KOPT-K1 (cell line): ENCODE results near the gene MED15.

Source experiments
- H3K27ac ChIP-seq: fragments of 200-600 bp; sonication (generic); 2 replicates; pipeline ENCODE4 v1.5.1; 2016; ENCODE audit warnings: antibody characterized with exemption, mild to moderate bottlenecking, low read depth, low read length; ENCODE audit not compliant: poor library complexity, severe bottlenecking
- H3K36me3 ChIP-seq: fragments of 200-600 bp; sonication (generic); 2 replicates; pipeline ENCODE4 v1.5.1; 2017; ENCODE audit warnings: antibody characterized with exemption, mild to moderate bottlenecking, low read length, moderate library complexity; ENCODE audit not compliant: insufficient read depth
- H3K9me3 ChIP-seq: fragments of 200-600 bp; sonication (generic); 2 replicates; pipeline ENCODE4 v1.5.1; 2017; ENCODE audit warnings: antibody characterized with exemption, low read length, mild to moderate bottlenecking; ENCODE audit not compliant: insufficient read depth, poor library complexity, severe bottlenecking

The MED15 gene

DNA sequence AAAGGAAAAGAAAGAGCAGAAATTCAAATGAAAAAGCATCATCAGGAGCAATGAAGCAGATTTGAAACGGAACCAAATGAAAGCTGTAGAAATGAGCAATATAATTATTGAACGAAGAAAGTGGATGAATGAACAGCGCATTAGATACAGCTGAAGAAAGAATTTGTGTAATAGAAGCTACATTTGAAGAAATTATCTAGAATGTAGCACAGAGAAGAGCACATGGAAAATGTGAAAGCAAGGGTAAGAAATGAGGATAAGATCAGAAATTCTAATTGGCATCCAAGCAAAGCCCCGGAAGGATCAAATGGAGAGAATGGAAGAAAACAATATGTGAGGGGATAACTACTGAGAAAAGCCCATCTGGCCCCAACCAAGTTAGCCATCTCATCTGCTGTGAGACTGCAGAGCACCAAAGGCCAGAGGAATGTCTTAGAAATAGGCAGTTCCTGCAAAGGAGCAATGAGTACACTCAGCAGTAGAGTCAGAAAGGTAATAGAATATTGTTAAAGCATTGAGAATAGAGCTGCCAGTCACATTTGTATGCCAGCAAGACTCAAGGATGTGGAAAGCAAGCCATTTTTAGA lies 51.9 kb downstream of the MED15 start:
- Histone ChIP-seq H3K9me3 (peaks cover 15% of the 10 kb centered on the region), H3K36me3 (peaks cover 90% of the 10 kb centered on the region), H3K27ac (no peak overlapping the region)

DNA sequence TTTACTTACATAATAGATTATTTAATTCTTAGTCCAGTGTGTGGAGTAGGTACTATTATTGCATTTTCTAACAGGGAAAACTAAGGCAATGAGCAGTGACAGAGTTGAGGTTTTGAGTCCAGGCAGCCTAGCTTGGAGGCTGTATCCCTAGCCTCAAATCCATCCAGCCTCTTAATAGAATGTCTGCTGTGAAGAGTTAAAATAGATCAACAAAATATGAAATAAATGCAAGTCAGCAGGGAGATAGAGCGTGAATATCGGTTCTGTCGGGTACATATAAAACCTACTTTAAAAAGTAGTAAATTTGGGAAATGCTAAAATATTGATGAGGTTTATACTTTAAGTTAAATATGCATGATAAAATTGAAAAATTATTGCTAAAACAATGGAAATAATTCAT lies 53.3 kb downstream of the MED15 start:
- Histone ChIP-seq H3K9me3 (peaks cover 15% of the 10 kb centered on the region), H3K27ac (no peak overlapping the region), H3K36me3 (peaks cover 90% of the 10 kb centered on the region)

DNA sequence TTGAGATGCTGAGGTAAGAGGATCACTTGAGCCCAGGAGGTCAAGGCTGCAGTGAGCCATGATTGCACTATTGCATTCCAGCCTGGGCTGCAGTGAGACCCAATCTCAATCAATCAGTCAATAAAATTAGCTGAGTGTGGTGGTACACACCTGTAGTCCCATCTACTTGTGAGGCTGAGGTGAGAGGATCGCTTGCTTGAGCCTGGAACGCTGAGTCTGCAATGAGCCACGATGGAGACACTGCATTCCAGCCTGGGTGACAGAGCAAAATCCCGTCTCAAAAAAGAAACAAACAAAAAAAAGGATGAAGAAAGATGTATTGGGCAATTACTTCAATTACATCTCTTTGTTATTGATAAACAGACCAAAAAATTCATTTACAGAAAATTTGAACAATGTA lies 54.5 kb downstream of the MED15 start:
- Histone ChIP-seq H3K27ac (no peak overlapping the region), H3K9me3 (peaks cover 15% of the 10 kb centered on the region), H3K36me3 (peaks cover 90% of the 10 kb centered on the region)

DNA sequence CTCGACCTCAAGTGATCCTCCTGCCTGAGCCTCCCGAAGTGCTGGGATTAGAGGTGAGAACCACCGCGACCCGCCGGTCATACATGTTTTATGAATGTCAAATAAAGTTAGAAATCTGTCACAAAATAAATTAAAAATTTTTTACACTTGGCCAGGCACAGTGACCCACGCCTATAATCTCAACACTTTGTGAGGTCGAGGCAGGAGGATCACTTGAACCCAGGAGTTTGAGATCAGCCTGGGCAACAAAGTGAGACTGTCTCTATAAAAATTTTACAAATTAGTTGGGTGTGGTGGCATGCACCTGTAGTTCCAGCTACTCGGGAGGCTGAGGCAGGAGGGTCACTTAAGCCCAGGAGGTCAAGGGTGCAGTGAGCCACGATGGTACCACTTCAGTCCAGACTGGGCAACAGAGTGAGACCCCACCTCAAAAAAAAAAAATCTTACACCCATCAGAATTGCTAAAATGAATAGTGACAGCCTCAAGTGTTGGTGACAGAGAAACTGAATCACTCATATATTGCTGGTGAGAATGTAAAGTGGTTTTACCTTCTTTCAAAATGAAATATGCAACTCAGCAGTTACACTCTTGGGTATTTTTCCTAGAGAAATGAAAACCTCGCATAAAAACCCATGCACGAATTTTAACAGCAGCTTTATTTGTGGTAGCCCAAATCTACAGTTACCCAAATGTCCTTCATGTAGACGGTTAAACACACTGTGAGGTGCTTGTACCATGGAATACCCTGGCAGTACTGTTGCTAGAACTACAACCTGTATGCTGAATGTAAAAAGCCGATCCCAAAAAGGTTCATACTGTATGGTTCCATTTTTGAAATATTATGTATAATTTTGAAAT lies 55.4 kb downstream of the MED15 start:
- H3K27ac ChIP-seq, result no peak overlapping the region
- H3K36me3 ChIP-seq, result peaks cover 90% of the 10 kb centered on the region
- H3K9me3 ChIP-seq, result peaks cover 15% of the 10 kb centered on the region

DNA sequence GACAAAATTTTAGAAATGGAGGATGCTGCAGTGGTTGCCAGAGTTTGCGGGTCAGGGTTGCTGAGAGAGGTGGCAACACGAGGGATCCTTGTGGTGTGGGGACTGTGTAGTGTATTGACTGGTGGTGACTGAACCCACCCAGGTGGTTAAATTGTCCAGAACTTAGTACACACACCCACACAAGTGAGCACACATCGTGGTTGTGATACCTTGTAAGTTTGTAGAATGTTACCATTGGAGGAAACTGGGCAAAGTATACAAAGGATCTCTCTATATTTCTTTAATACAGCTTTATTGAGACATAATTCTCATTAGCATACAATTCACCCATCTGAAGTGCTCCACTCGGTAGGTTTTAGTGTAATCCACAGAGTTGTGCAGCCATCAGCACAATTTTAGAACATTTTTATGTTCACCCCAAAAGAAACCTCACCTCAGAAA lies 56.1 kb downstream of the MED15 start:
- peaks cover 90% of the 10 kb centered on the region for H3K36me3 ChIP-seq
- no peak overlapping the region for H3K27ac ChIP-seq
- H3K9me3 ChIP-seq, result peaks cover 10% of the 10 kb centered on the region

DNA sequence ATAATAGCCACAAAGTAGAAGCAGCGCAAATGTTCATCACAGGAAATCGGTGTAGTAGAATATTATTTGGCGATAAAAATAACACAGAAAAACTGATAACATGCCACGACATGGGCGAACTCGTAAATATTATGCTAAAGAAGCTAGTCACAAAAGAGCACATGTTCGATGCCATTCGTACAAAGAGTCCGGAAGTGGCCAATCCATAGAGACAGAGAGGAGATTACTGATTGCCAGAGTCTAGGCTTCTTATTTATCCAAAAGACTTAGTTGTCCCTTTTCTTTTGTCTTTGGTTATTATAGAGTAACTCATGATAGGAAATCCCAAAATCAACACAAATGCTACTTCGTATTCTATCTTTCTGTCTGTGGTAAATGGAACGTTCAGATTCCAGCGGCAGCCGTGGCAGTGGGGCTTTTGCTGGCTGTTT lies 56.5 kb downstream of the MED15 start:
- peaks cover 5% of the 10 kb centered on the region for H3K9me3 ChIP-seq
- peaks cover 90% of the 10 kb centered on the region for H3K36me3 ChIP-seq
- no peak overlapping the region for H3K27ac ChIP-seq

DNA sequence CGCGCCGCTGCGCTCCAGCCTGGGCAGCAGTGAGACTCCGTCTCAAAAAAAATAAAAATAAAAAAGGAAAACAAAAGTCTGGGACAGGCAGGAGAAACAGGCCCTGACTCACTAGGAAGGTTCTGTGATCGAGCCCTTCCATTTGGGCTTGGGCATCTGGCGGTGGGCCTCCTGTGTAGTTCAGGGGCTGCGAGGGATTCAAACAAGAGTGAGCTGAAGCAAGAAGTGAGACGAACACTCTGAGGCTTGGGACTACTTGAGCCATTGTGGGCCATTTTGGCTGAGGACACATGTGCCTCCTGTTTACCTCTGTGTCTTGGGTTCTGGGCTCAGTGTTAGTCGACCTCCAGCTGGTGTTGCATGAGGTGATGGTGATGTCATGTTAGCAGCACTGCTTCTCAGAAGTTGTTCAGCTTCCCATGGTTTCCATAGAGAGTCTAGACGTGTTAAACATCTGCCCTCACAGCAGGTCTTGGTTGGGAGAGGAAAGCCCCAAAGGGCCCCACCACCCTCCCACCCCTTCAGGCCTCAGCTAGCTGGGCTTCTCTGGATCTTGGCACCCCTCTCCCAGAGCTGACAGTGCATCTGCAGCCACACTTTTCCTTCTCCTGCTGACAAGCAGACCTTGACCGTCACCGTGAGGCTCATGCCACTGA lies 57.8 kb downstream of the MED15 start:
- no peak overlapping the region for H3K27ac ChIP-seq
- no peaks in the 10 kb centered on the region for H3K9me3 ChIP-seq
- peaks cover 91% of the 10 kb centered on the region for H3K36me3 ChIP-seq

DNA sequence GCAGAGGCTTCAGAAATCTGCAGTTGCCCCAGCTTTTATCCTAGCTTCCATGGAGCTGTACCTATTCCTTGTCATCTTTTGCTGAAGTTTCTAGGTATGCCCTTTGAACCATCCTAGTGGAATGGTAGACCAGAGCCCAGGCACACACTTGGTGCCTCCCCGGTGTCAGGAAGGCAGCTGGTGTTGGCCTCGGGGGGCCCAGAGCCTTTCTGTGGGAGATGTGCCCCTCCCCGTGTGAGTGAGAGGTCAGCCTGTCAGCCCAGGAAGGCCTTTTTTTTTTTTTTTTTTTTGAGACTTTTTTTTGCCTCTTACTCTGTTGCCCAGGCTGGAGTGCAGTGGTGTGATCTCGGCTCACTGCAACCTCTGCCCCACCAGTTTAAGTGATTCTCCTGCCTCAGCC lies 58.4 kb downstream of the MED15 start:
- H3K27ac ChIP-seq, result no peak overlapping the region
- peaks cover 90% of the 10 kb centered on the region for H3K36me3 ChIP-seq
- no peaks in the 10 kb centered on the region for H3K9me3 ChIP-seq

DNA sequence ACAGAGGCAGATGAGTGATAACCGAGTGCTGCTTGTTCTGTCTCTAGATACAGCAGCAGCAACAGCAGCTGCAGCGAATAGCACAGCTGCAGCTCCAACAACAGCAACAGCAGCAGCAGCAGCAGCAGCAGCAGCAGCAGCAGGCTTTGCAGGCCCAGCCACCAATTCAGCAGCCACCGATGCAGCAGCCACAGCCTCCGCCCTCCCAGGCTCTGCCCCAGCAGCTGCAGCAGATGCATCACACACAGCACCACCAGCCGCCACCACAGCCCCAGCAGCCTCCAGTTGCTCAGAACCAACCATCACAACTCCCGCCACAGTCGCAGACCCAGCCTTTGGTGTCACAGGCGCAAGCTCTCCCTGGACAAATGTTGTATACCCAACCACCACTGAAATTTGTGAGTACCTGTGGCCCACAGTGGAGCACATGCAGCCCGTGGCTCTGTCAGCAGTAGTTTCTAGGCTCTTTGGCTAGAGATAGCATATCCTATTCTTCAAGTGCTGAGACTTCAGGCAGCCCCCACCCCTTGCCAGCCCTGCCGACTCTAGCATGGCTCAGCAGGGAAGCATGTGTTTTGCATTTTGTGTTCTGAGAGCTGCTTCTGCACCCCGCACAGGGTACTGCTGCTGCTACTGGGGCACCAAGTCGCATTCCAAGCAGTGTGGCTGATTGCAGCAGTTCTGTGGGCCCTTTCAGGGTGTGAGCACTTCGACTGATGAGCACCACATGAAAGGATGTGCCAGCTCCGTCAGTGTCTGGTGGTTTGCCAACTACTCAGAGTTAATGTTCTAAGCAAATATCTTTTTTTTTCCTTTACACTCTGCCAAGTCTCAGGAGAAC lies 59.2 kb downstream of the MED15 start:
- Histone ChIP-seq H3K36me3 (peaks cover 97% of the 10 kb centered on the region), H3K27ac (no peak overlapping the region), H3K9me3 (no peaks in the 10 kb centered on the region)

DNA sequence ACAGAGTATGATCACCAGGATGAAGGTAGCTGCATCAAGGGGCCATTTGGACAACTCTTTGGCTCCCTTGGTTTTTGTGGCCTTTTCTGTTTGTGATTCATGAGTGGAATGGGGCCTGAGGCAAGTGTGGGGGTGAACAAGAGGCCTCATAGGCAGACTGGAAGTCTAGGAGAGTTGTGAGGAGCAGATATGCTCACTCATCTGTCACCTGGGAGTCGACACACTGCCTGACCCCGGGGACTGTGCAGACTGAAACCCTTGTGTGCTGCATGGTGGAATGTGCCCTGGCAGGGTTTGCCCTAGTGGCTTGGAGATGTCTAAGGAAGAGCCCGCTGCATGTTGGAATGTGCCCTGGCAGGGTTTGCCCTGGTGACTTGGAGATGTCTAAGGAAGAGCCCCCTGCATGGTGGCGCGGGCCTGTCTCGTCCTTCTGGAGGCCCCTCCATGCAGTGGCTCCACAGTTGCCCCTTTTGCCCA lies 60.0 kb downstream of the MED15 start:
- H3K27ac ChIP-seq, result no peak overlapping the region
- H3K9me3 ChIP-seq, result no peaks in the 10 kb centered on the region
- H3K36me3 ChIP-seq, result peaks cover 97% of the 10 kb centered on the region

DNA sequence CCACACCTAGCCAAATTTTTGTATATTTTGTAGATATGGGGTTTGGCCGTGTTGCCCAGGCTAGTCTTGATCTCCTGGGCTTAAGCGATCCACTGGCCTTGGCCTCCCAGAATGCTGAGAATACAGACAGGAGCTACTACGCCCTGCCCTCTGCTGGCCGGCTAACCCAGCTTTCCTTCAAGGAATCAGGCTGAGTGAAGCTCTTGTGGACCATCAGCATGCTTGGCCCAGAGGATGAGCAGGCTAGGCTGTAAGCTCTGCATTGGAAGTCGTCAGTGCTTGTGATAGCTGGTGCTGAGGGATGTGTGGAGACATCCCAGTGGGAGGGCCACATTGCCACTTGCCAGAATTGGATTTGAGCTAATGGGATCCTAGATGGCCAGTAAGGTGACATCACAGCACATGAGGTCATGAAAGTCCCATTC lies 60.6 kb downstream of the MED15 start:
- Histone ChIP-seq H3K36me3 (peaks cover 97% of the 10 kb centered on the region), H3K9me3 (no peaks in the 10 kb centered on the region), H3K27ac (no peak overlapping the region)

DNA sequence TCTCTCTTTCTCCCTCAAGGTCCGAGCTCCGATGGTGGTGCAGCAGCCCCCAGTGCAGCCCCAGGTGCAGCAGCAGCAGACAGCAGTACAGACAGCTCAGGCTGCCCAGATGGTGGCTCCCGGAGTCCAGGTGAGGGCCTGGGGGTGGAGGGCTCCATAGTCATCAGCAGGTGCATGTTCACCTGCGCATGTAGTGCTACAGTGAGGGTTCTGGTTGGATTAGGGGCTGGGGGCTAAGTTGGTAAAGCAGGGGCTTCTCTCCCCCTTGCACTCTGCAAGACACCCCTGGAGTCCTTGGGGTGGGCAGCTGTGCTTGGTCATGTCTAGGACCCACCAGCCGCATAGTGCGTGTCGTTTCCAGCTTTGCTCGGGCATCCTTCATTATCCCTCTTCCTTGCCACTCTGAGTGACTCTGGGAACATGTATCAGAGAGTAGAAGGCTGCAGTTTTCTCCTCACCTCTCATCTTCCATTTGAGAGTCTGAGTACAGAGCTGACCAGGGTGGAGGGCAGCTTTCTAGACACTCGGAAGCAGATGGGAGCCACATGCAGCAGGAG lies 61.2 kb downstream of the MED15 start:
- H3K27ac ChIP-seq, result no peak overlapping the region

DNA sequence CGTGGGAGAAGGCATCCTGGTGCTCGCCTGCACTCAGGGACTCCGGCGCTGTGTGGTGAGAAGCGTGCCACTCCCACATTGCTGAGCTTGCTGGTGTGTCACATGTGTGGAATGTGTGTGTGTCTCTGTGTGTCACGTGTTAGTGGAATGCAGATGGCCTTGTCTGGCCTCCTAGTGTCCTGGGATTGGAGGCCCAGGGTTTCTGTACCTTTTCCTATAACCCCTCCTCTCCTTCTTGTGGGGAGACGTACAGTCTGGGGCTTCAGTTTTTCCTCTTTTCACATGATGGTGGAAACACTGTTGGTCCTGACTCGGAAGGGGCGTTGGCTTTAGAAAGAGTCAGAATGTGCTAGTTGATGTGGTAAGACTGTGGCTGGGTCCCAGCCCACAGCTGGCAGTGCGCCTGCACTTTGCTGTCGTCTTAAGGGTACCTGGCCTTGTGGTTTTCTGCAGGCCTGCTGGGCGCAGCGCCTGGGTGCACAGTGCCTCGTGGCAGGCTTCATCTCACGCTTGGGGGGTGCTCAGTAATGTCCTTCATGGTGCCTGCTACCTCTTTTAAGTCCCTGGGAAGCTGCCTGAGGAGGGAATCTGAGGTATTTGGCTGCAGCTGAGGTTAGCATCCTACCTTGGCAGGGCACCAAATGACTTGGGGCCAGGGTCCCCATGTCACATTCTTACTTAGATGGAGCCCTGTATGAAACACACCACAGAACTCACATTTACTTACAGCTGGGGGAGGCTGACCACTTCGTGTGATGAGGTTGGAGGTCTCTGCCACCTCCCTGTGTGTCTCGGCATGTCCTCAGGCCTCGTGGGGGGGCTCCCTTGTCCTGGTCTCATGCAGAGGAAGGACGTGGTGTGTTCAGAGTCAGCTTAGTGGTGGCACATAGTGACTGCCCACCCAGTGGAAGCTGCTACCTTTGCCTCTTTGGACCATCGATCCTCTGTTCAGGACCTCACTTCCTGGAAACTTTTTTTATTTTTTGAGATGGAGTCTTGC lies 61.9 kb downstream of the MED15 start:
- Histone ChIP-seq H3K36me3 (peaks cover 98% of the 10 kb centered on the region), H3K9me3 (no peaks in the 10 kb centered on the region), H3K27ac (no peak overlapping the region)

More for the DNA sequence above, 61.2 kb downstream of the MED15 start:
- Histone ChIP-seq H3K9me3 (no peaks in the 10 kb centered on the region), H3K36me3 (peaks cover 97% of the 10 kb centered on the region)
